HG03432 (cell line): ENCODE results near the gene MTFMT.
"Not testable (repeated sequence)": the region's sequence is repeated elsewhere in the genome, so short reads cannot be mapped to it uniquely, and the experiment has no call there.

Source experiments
- ATAC-seq: cut with Tn5 transposase; IDR thresholded peaks from one replicate; pipeline ENCODE4 v1.9.1; 2021; ENCODE audit warnings: mild to moderate bottlenecking, moderate library complexity; ENCODE audit not compliant: unreplicated experiment

The MTFMT gene

GRCh38 chr15:65040461-65040860 lies 11.0 kb upstream of the MTFMT start:
- ATAC-seq = no peak

DNA sequence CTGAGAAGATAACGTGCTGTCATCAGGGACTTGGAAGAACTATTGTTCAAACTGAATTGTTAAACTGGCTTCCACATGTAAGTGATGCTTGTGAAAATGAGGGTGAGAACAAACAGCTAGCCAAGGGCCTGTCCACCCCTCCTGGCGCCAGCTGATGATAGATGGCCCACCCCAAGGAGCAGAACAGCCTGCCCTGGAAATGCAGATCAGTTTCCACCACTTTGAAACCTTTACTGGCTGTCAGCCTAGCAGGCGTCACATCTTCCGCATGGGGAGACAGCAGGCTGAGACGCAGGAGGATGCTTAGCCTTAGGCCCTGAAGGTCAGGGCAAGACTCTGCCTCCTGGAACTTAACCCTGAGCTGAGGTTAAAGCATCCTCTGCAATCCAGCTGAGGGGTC lies 9.4 kb upstream of the MTFMT start:
- ATAC-seq = no peak

DNA sequence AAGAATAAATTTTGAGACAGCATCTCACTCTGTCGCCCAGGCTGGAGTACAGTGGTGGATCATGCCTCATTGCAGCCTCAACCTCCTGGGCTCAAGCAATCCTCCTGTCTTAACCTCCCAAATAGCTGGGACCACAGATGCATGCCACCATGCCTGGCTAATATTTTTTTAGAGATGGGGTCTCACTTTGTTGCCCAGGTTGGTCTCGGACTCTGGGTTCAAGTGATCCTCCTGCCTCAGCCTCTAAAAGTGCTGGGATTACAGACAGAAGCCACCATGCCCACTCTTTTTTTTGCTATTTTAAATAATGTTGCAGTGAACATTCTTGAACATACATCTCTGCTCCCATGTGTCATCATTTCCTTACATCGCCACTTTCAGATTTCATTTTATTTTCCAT lies 9.0 kb upstream of the MTFMT start:
- no peak for ATAC-seq

GRCh38 chr15:65037309-65037708 lies 7.9 kb upstream of the MTFMT start:
- ATAC-seq = no peak

GRCh38 chr15:65034719-65035118 lies 5.3 kb upstream of the MTFMT start:
- no peak for ATAC-seq

DNA sequence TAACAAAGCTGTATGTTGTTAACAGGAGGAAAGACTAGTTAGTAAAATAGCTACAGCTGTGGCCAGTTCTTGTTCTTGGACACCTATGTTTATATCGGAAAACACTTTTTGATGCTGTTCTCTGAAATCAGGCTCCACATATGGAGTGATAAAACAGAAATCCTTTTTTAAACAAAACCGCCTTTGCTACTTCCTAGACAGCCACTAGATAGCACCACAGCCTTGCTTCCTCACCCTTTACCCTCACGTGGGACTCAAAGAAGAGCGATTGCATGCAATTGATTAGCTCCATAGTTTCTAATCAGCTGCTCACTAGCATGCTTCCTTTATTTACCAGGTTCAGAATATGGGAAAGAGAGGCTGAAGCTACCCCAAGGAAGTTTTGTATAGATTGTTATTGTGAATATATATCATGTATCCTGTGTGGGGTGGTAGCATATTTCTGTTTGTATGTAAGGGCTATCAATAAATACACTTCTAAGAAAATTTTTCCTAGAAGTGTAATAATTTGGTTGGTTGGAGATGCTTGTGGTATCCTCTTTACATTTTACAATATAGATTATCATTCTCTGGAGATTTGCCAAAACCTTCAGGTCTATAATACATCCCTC lies 4.3 kb upstream of the MTFMT start:
- ATAC-seq = no peak

- ATAC-seq = no peak
Observed at GRCh38 chr15:65032801-65033537, 3.5 kb upstream of the MTFMT start.

GRCh38 chr15:65029736-65030208 lies 333 bp upstream of the MTFMT start:
- no peak for ATAC-seq

DNA sequence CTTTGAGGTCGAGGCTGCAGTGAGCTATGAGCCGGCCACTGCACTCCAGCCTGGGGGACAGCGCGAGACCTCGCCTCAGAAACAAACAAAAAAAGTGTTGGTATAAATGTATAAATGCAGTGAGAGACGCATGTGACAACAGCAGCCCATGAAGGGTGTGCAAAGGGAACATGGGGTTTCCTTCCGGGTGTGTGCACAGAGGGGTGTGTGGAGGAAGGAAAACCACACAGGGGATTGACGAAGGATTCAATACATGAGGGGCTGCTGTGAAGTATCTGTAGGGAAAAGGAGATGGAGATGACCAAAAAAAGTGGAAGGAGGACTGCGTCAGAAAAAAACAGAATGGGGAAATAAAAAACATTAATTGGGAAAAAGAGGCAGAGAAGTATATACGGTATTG lies 1.1 kb downstream of the MTFMT start:
- no peak for ATAC-seq

DNA sequence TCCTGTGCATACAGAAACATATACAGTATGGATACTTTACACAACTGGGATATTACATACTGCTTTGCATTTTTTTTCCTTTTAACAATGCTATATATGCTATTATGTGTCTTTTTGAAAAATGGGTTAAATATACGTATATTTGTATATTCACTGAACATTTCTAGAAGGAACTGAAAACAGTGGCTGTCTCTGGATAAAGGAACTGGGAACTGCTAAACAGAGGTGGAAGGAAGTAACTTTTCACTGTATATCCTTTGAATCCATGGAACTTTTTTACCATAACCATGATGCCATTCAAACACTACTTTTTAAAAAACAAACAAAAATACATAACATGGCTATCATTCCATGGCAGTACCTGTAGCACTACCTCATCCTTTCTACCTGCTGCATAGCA lies 1.8 kb downstream of the MTFMT start:
- no peak for ATAC-seq

- ATAC-seq = no peak
Observed at GRCh38 chr15:65026756-65027155, 2.7 kb downstream of the MTFMT start.

GRCh38 chr15:65021488-65021887 lies 8.0 kb downstream of the MTFMT start:
- no peak for ATAC-seq

DNA sequence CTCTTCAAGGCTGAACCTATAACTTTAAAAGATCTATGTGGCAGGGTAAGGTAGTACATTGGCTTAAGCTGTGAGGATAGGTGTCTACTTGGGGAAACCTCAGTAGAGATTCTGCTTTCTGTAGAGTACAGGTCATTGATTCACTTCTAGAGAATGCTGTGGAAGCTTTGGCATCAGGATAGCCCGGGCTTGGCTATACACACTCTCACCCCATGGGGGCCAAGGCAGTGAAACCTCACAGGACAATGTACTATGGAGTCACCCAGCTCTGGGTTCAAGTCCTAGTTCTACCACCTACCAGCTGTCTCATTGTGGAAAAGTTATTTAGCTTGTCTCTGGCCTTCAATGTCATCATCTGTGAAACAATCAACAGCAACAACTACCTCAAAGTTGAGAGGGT lies 9.0 kb downstream of the MTFMT start:
- ATAC-seq = no peak

- not testable (repeated sequence) for ATAC-seq
Observed at GRCh38 chr15:65011198-65011597, 18.2 kb downstream of the MTFMT start.

- ATAC-seq = no peak
Observed at GRCh38 chr15:65008983-65009382, 20.5 kb downstream of the MTFMT start.

DNA sequence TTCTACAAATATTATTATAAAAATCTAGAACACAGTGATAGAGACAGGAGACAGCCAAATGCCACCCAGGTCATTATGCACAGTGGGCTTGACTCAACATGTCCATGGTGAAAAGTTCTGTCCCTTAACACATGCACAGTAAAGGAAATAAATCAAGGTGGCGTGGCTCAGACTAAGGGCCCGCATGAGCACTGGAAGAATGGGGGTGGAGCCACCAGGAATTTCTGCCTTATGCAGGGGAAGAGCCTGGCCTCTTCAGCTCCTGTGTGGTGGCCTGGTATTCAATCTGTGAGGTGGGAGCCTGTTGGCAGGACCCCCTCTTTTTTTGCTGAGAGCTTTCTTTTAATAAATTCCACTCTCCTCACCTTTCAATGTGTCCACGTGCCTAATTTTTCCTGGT lies 22.6 kb downstream of the MTFMT start:
- no peak for ATAC-seq

- no peak for ATAC-seq
Observed at GRCh38 chr15:65004993-65005392, 24.4 kb downstream of the MTFMT start.

DNA sequence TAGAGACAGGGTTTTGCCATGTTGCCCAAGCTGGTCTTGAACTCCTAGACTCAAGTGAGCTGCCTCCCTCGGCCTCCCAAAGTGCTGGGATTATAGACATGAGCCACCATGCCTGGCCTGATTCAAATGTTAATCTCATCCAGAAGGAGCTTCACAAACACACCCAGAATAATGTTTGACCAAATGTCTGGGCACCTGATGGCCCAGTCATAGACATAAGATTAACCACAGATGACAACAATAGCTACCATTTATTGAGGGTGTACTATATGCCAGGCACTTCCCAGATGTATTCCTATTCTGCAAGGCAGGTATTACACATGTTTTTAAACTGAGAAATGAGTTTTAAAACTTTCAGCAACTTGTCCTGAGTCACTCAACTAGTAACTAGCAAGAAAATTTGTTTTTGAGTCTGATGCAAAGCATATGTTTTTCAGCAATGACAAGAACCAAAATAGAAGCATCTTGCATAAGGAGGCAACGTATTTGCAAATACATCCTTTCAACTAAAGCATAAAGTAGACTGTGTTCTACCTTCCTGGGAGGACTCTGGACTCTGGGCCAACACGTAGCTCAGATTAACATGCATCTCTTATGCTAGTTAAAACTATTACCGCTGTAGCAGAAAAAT lies 31.6 kb downstream of the MTFMT start:
- no peak for ATAC-seq

GRCh38 chr15:64997066-64997465 lies 32.4 kb downstream of the MTFMT start:
- ATAC-seq = no peak

DNA sequence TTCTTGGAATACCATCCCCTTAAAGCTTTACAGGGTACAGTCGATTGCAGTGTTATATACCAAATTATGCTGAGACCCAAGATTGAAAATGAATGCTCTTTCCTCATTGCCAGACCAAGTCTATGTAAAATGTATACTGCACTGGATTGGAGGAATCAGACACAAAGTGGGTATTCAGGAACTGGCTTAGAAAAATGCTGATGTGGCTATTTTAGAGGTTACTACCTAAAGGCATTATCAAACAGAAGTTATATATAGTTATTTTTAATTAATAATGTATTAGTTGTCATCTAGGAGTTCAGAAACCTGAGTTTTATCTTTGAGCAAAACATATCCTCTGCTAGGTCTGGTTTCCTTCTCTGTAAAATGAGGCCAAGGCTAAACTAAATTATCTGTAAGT lies 36.1 kb downstream of the MTFMT start:
- no peak for ATAC-seq

DNA sequence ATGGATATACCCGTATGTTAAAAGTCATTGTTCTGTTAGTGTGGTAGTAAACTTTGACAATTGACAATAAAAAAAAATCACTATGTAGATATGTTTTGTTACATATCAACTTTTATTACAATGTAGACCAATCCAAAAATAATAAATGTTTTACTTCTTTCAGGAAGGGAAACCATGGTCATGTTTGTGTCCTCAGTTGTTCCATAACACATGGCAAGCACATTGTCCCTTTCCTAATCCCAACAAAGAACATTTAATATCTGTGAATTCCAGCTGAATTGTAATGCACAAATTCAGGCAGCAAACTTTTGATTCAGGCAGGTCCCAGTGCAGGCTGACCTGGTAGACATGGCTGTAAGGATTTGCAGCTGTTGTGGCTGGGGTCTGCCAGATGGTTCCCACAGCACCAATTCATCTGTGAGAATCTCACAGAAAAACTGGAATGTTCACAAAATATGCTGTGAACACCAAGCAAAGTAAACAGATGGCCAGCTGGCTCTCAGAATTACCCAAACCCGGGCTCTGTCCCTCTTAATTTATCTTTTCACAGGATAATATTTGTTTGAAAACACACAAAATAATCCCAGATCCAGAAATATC lies 37.8 kb downstream of the MTFMT start:
- ATAC-seq = no peak

DNA sequence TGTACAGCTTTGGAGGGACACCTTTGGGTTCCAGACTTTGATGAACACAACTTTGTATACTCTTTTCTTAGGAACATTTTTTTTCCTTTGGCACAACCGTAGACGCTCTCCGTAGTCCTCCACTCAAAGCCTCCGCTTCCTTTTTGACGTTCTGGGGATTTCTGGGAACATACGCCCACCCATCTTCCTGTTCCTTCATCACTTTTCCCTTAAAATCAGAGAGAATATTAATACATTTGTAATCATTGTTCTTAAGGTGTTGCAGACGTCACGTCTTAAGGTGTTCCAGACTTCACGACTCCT lies 39.3 kb downstream of the MTFMT start:
- no peak for ATAC-seq
